Lower lobe of right lung (tissue), 2 donors: ENCODE measurements around the gene GON4L. TPM values are rescaled to one million over a fixed set of nuclear protein-coding genes. Genes with fewer than 3 reads are reported as not detected.

ENCODE experiments used
- ATAC-seq, 2 donors: fragments of 200-7000 bp; cut with Tn5 transposase; one replicate each; pipeline ENCODE4 v1.9.1; 2020 to 2022; ENCODE audit warnings: mild to moderate bottlenecking in 2 of 2, moderate library complexity in 2 of 2
- DNase-seq: peaks from one replicate; pipeline ENCODE4 v3.0.0-alpha.2; 2020
- H3K27ac ChIP-seq: fragments of 200-600 bp; one replicate; pipeline ENCODE4 v1.8.0; 2022
- H3K27me3 ChIP-seq: fragments of 200-600 bp; one replicate; pipeline ENCODE4 v1.8.0; 2022; ENCODE audit warnings: low read depth
- H3K36me3 ChIP-seq: fragments of 200-600 bp; one replicate; pipeline ENCODE4 v1.8.0; 2022; ENCODE audit warnings: mild to moderate bottlenecking
- H3K4me1 ChIP-seq: fragments of 200-600 bp; one replicate; pipeline ENCODE4 v1.8.0; 2022
- H3K4me3 ChIP-seq: fragments of 200-600 bp; one replicate; pipeline ENCODE4 v1.8.0; 2022; ENCODE audit warnings: mild to moderate bottlenecking
- H3K9me3 ChIP-seq: fragments of 200-600 bp; one replicate; pipeline ENCODE4 v1.8.0; 2022
- CTCF ChIP-seq: fragments of 200-600 bp; IDR thresholded peaks from one replicate; pipeline ENCODE4 v1.8.0; 2022; ENCODE audit warnings: antibody characterized with exemption, mild to moderate bottlenecking
- intact Hi-C: fragments of 100-400 bp; cut with DNase I; formaldehyde crosslinking; loops from one replicate; pipeline ENCODE4 v1.11.0; 2022
- total RNA-seq: library from RNA; stranded (reverse); fragmentation: NEBNext Ultra II Directional; extraction: Animal tissue kit (Norgen Biotek cat#: 25700); gene quantifications from one replicate; pipeline ENCODE4 v1.2.1, GENCODE V29; 2021
- donor health status: DM: no; HTN: yes; CAD: no; lungs with severe emphysema.

Gene GON4L
- total RNA-seq, 1 donor from 2014 or later, result 46.9 TPM

GRCh38 chr1:155833665-155834295 lies 23.2 kb downstream of the GON4L start:
- H3K4me3 ChIP-seq, result no peak overlapping the region
- intact Hi-C loops, result no loop called here
- H3K9me3 ChIP-seq, result no peaks in the 10 kb centered on the region
- no peaks in the 10 kb centered on the region for H3K4me1 ChIP-seq
- H3K27ac ChIP-seq, result no peak overlapping the region
- DNase-seq, result no peak
- no peaks in the 10 kb centered on the region for H3K27me3 ChIP-seq
- ATAC-seq, result no peak
- peaks cover 10% of the 10 kb centered on the region for H3K36me3 ChIP-seq
- no peak for TF ChIP-seq CTCF

- intact Hi-C loops, result no loop called here
- H3K36me3 ChIP-seq, result peaks cover 16% of the 10 kb centered on the region
- no peak for TF ChIP-seq CTCF
- no peaks in the 10 kb centered on the region for H3K4me1 ChIP-seq
- no peak for DNase-seq
- ATAC-seq, result no peak
- no peaks in the 10 kb centered on the region for H3K9me3 ChIP-seq
- H3K27me3 ChIP-seq, result no peaks in the 10 kb centered on the region
- no peak overlapping the region for H3K27ac ChIP-seq
- no peak overlapping the region for H3K4me3 ChIP-seq
Measured at GRCh38 chr1:155831279-155831976, 25.6 kb downstream of the GON4L start.

GRCh38 chr1:155827450-155827849 lies 29.6 kb downstream of the GON4L start:
- Histone ChIP-seq H3K9me3 (no peaks in the 10 kb centered on the region), H3K27me3 (no peaks in the 10 kb centered on the region), H3K4me1 (no peaks in the 10 kb centered on the region), H3K36me3 (peaks cover 56% of the 10 kb centered on the region), H3K27ac (no peak overlapping the region), H3K4me3 (no peak overlapping the region)
- no peak for ATAC-seq
- no peak for TF ChIP-seq CTCF
- no peak for DNase-seq
- intact Hi-C loops, result no loop called here

- no peaks in the 10 kb centered on the region for H3K4me1 ChIP-seq
- no peak overlapping the region for H3K4me3 ChIP-seq
- TF ChIP-seq CTCF, result no peak
- ATAC-seq (no peak), DNase-seq (no peak)
- H3K9me3 ChIP-seq, result no peaks in the 10 kb centered on the region
- H3K27me3 ChIP-seq, result no peaks in the 10 kb centered on the region
- no peak overlapping the region for H3K27ac ChIP-seq
- intact Hi-C loops, result no loop called here
- H3K36me3 ChIP-seq, result peaks cover 99% of the 10 kb centered on the region
Measured at GRCh38 chr1:155816351-155816750, 40.7 kb downstream of the GON4L start.

GRCh38 chr1:155813672-155814071 lies 43.3 kb downstream of the GON4L start:
- no peak for DNase-seq
- intact Hi-C loops, result no loop called here
- Histone ChIP-seq H3K27ac (no peak overlapping the region), H3K27me3 (no peaks in the 10 kb centered on the region), H3K36me3 (peaks cover 88% of the 10 kb centered on the region), H3K4me1 (peaks cover 3% of the 10 kb centered on the region), H3K9me3 (no peaks in the 10 kb centered on the region), H3K4me3 (no peak overlapping the region)
- no peak for ATAC-seq
- no peak for TF ChIP-seq CTCF
